Uterus (tissue), 4 donors: ENCODE data around the gene LRRC3B. TPM values are rescaled to one million over a fixed set of nuclear protein-coding genes. Genes with fewer than 3 reads are reported as not detected.
"Not testable (repeated sequence)": the region's sequence is repeated elsewhere in the genome, so short reads cannot be mapped to it uniquely, and the experiment has no call there.

Experiments used
- DNase-seq, 2 donors: peaks; one replicate each; pipeline ENCODE4 v3.0.0-alpha.2; 2019 to 2020
- H3K27ac ChIP-seq, 2 donors: fragments of 200-600 bp; sonication (generic); 1 replicate in 1 of 2; 2 replicates in 1 of 2; pipeline ENCODE4 v1.5.1; 2016 to 2018
- H3K27me3 ChIP-seq, 2 donors: fragments of 200-600 bp; sonication (generic); one replicate each; pipeline ENCODE4 v1.5.1; 2018 to 2019; ENCODE audit warnings: control low read depth in 1 of 2
- H3K36me3 ChIP-seq, 2 donors: fragments of 200-600 bp; sonication (generic); one replicate each; pipeline ENCODE4 v1.5.1; 2019; ENCODE audit warnings: control low read depth in 1 of 2
- H3K4me1 ChIP-seq, 2 donors: fragments of 200-600 bp; sonication (generic); one replicate each; pipeline ENCODE4 v1.5.1; 2018 to 2019; ENCODE audit warnings: control low read depth in 1 of 2
- H3K4me3 ChIP-seq, 2 donors: fragments of 200-600 bp; sonication (generic); 1 replicate in 1 of 2; 2 replicates in 1 of 2; pipeline ENCODE4 v1.5.1; 2018 to 2019; ENCODE audit warnings: mild to moderate bottlenecking in 1 of 2
- H3K9me3 ChIP-seq, 2 donors: fragments of 200-600 bp; sonication (generic); one replicate each; pipeline ENCODE4 v1.5.1; 2019; ENCODE audit warnings: control low read depth in 1 of 2
- POLR2A ChIP-seq, 2 donors: fragments of 450-650 bp; IDR thresholded peaks; one replicate each; pipeline ENCODE4 v1.6.1; 2016; ENCODE audit warnings: antibody characterized with exemption in 2 of 2, mild to moderate bottlenecking in 1 of 2, moderate library complexity in 1 of 2
- intact Hi-C: fragments of 100-400 bp; cut with DNase I; formaldehyde crosslinking; loops from one replicate; pipeline ENCODE4 v1.15.1; 2023; ENCODE audit warnings: low total_unique reads
- total RNA-seq, 4 donors: library from RNA; depleted of rRNA in 3 of 4; stranded (reverse); fragments of >200 nt in 3 of 4; gene quantifications; one replicate each; pipeline versions ENCODE4 v1.1.0 to v1.2.4, GENCODE V29; 2014 to 2023
- TF ChIP-seq, protein P1 (sequence below), 4 experiments: fragments of 200-600 bp in 2 of 4; fragments of 450-650 bp in 2 of 4; sonication (generic) in 2 of 4; IDR thresholded peaks; one replicate each; pipeline ENCODE4 v1.5.1; 2016 to 2019; ENCODE audit warnings: antibody characterized with exemption in 4 of 4, mild to moderate bottlenecking in 2 of 4, moderate library complexity in 1 of 4
- donor health status: DM: yes; HTN: yes; CAD: no.

The LRRC3B gene
- total RNA-seq, 4 donors from 2014 or later, result 0.26 to 14.0 (median 1.3) TPM; not detected in 1

DNA sequence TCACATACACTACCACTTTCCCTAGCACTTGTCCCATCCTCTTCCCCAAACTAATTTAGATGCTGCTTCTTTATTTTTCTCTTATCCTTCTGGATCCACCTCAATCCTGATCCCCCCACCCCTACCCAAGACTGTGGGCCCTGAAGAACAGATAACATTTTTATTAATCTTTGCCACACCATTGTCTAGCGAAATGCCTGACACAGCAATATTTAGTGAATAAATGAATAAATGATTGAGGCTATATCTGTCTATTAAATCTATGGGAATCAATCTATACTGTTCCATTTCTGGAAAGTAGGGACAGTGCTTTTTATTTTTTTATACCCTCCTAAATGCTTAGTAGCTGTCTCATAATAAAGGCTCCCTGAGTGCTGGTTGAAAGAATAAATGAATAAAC lies 32.9 kb upstream of the LRRC3B start:
- DNase-seq, result no peak
- Histone ChIP-seq H3K4me1 (no peaks in the 10 kb centered on the region), H3K27me3 (no peaks in the 10 kb centered on the region), H3K9me3 (no peaks in the 10 kb centered on the region), H3K36me3 (no peaks in the 10 kb centered on the region), H3K4me3 (no peak overlapping the region), H3K27ac (no peak overlapping the region)
- TF ChIP-seq, protein P1, sequence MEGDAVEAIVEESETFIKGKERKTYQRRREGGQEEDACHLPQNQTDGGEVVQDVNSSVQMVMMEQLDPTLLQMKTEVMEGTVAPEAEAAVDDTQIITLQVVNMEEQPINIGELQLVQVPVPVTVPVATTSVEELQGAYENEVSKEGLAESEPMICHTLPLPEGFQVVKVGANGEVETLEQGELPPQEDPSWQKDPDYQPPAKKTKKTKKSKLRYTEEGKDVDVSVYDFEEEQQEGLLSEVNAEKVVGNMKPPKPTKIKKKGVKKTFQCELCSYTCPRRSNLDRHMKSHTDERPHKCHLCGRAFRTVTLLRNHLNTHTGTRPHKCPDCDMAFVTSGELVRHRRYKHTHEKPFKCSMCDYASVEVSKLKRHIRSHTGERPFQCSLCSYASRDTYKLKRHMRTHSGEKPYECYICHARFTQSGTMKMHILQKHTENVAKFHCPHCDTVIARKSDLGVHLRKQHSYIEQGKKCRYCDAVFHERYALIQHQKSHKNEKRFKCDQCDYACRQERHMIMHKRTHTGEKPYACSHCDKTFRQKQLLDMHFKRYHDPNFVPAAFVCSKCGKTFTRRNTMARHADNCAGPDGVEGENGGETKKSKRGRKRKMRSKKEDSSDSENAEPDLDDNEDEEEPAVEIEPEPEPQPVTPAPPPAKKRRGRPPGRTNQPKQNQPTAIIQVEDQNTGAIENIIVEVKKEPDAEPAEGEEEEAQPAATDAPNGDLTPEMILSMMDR (IDR thresholded peaks at IDR 0.05), result no peak
- TF ChIP-seq POLR2A (IDR thresholded peaks at IDR 0.05), result no peak
- intact Hi-C loops, result no loop called here

DNA sequence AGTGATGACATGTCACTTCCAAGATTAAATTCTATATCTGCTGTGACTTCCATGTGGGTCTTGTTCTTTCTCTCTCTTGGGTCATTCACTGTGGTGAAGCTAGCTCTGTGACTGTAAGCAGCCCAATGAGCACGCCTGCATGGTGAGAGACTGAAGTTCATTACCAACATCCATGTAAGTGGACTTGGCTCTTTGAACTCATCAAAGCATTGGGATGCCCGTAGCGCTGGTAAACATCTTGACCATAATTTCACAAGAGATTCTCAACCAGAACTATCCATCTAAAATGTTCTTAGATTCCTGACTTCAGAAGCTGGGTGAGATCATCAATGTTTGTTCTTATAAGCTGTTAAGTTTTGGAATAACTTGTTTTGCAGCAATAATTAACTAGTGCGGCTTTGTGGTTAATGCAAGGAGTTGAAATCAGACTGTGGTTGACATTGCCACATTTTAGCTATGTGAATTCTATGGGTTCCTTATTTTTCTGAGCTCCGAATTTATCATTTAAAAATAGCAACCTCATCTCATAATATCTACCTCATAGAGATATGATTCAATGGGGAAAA lies 31.6 kb upstream of the LRRC3B start:
- Histone ChIP-seq H3K27me3 (no peaks in the 10 kb centered on the region), H3K27ac (no peak overlapping the region), H3K9me3 (no peaks in the 10 kb centered on the region), H3K4me1 (no peaks in the 10 kb centered on the region), H3K36me3 (no peaks in the 10 kb centered on the region), H3K4me3 (no peak overlapping the region)
- no peak for TF ChIP-seq POLR2A (IDR thresholded peaks at IDR 0.05)
- TF ChIP-seq, protein P1 (IDR thresholded peaks at IDR 0.05), result no peak
- DNase-seq, result no peak
- intact Hi-C loops, result no loop called here

DNA sequence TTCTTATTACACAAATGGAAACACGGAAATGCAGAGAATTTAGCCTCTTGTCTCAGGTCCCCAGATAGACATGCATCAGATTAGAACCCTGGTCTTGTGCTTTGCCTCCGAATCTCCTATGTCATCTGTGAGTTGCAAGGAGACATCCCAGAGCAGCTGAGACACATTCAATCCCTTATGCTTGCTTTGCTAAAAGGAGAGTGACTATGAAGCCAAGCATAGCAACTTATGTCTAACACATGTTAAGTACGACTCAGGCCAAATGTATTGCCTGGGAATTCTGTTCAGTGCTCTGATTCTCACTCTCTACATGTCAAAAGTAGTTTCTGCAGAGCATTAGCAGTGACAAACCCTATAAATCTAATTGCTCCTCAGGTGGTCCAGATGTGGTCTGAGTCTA lies 30.6 kb upstream of the LRRC3B start:
- no peak overlapping the region for H3K27ac ChIP-seq
- H3K9me3 ChIP-seq, result no peaks in the 10 kb centered on the region
- intact Hi-C loops, result no loop called here
- no peak for TF ChIP-seq POLR2A (IDR thresholded peaks at IDR 0.05)
- TF ChIP-seq, protein P1 (IDR thresholded peaks at IDR 0.05), result no peak
- no peaks in the 10 kb centered on the region for H3K27me3 ChIP-seq
- no peak for DNase-seq
- H3K36me3 ChIP-seq, result no peaks in the 10 kb centered on the region
- H3K4me1 ChIP-seq, result no peaks in the 10 kb centered on the region
- no peak overlapping the region for H3K4me3 ChIP-seq

DNA sequence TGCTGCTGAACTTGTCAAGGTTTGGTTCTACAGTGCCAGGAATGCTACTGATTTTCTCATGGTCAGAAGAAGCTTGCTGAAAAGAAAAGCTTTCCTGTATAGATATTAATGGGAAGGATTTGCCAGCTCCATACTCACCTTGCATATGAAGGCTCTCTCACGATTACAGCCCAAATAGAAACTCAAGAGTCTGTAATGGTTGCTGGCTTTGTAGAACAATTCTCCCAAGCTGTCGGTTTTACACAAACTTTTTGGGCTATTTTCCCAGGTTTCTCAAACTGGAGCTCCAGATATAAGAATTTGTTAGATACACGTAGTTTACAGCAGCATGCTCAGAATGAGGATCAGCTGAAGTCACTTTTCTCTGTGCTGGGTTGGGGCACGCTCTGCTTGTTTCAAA lies 30.1 kb upstream of the LRRC3B start:
- TF ChIP-seq, protein P1 (IDR thresholded peaks at IDR 0.05), result no peak
- TF ChIP-seq POLR2A (IDR thresholded peaks at IDR 0.05), result no peak
- Histone ChIP-seq H3K36me3 (no peaks in the 10 kb centered on the region), H3K4me3 (no peak overlapping the region), H3K27me3 (no peaks in the 10 kb centered on the region), H3K4me1 (no peaks in the 10 kb centered on the region), H3K9me3 (no peaks in the 10 kb centered on the region), H3K27ac (no peak overlapping the region)
- intact Hi-C loops, result no loop called here
- DNase-seq, result no peak

DNA sequence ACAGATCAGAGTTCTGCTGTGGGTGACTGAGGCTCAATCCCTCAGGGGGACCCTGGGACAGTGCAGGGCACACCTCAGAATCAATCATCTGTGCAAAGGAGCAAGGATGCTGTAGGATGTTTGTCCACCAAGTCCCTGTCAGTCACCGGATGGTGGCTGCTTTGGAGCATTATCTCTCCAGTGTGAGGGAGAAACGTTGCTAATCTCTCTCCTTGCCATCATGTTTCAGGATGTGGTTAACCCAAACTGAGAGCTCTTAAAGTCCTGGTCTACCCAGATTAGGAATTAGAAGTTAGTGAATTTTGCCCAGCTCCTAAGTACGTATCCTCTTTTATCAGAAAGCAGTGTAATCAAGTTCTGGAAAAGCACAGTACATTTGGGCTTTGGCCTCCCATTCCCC lies 26.2 kb upstream of the LRRC3B start:
- Histone ChIP-seq H3K27ac (no peak overlapping the region), H3K9me3 (no peaks in the 10 kb centered on the region), H3K27me3 (no peaks in the 10 kb centered on the region), H3K4me3 (no peak overlapping the region), H3K36me3 (no peaks in the 10 kb centered on the region), H3K4me1 (no peaks in the 10 kb centered on the region)
- DNase-seq, result no peak
- intact Hi-C loops, result no loop called here
- no peak for TF ChIP-seq POLR2A (IDR thresholded peaks at IDR 0.05)
- TF ChIP-seq, protein P1 (IDR thresholded peaks at IDR 0.05), result no peak

DNA sequence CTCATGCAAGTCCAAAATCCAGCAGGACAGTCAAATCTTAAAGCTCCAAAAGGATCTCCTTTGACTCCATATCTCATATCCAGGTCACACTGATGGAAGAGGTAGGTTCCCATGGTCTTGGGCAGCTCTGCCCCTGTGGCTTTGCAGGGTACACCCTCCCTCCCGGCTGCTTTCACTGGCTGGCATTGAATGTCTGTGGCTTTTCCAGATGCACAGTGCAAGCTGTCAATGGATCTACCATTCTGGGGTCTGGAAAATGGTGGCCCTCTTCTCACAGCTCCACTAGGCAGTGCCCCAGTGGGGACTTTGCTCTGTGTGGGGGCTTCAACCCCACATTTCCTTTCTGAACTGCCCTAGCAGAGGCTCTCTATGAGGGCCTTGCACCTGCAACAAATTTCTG lies 19.3 kb upstream of the LRRC3B start:
- H3K36me3 ChIP-seq, H3K27me3 ChIP-seq, H3K4me1 ChIP-seq, H3K9me3 ChIP-seq, intact Hi-C loops, DNase-seq, H3K4me3 ChIP-seq, H3K27ac ChIP-seq: not testable (repeated sequence)

DNA sequence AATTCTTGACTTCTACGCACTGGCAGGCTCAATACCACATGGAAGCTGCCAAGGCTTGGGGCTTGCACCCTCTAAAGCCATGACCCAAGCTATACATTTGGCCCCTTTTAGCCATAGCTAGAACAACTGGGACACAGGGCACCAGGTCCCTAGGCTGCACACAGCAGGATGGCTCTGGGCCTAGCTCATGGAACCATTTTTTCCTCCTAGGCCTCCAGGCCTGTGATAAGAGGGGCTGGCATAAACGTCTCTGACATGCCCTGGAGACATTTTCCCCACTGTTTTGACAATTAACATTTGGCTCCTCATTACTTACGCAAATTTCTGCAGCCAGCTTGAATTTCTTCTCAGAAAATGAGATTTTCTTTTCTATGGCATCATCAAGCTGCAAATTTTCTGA lies 18.8 kb upstream of the LRRC3B start:
- H3K9me3 ChIP-seq, H3K27ac ChIP-seq, H3K4me3 ChIP-seq, H3K36me3 ChIP-seq, DNase-seq, H3K4me1 ChIP-seq, intact Hi-C loops, H3K27me3 ChIP-seq: not testable (repeated sequence)
